HepG2 (cell line): ENCODE results near the gene PRUNE1. TPM values are rescaled to one million over a fixed set of nuclear protein-coding genes. Genes with fewer than 3 reads are reported as not detected.

ENCODE experiments used
- ASH2L ChIP-seq: fragments of 300-600, 200-600 bp; sonication (generic); IDR thresholded peaks from 2 replicates; pipeline ENCODE4 v1.7.0; 2017; ENCODE audit warnings: low read depth, mild to moderate bottlenecking, moderate library complexity, mixed read lengths, low read length; ENCODE audit not compliant: insufficient read length
- IRF2 ChIP-seq: IDR thresholded peaks from 2 replicates; pipeline ENCODE4 v1.6.1; 2018; ENCODE audit warnings: missing genetic modification reagents, missing compliant biosample characterization
- ISX ChIP-seq: sonication (generic); formaldehyde crosslinking; conservative IDR thresholded peaks from 2 replicates; pipeline ENCODE4 v1.5.0; 2020; ENCODE audit warnings: missing genetic modification reagents
- KMT2A ChIP-seq: sonication (generic); formaldehyde crosslinking; IDR thresholded peaks from 2 replicates; pipeline ENCODE4 v1.4.0; 2020; ENCODE audit warnings: missing genetic modification reagents
- MXI1 ChIP-seq: IDR thresholded peaks from 3 replicates; pipeline ENCODE4 v1.6.1; 2012; ENCODE audit warnings: low read depth, low read length, inconsistent platforms, borderline replicate concordance
- RAD21 ChIP-seq: fragments of 450-650 bp; formaldehyde crosslinking; IDR thresholded peaks from 2 replicates; pipeline ENCODE4 v1.5.0; 2020; ENCODE audit warnings: mild to moderate bottlenecking
- REPIN1 ChIP-seq: sonication (generic); formaldehyde crosslinking; IDR thresholded peaks from 2 replicates; pipeline ENCODE4 v1.8.0; 2022; ENCODE audit warnings: missing genetic modification reagents, low read depth, mild to moderate bottlenecking, borderline replicate concordance
- SAP130 ChIP-seq: IDR thresholded peaks from 2 replicates; pipeline ENCODE4 v1.6.1; 2016; ENCODE audit warnings: low read depth
- SNRNP70 ChIP-seq: fragments of 200-400 bp; formaldehyde crosslinking; IDR thresholded peaks from 2 replicates; pipeline ENCODE4 v1.6.1; 2017; ENCODE audit warnings: mild to moderate bottlenecking, low read depth, low read length, moderate library complexity
- TBX2 ChIP-seq: sonication (generic); formaldehyde crosslinking; IDR thresholded peaks from 2 replicates; pipeline ENCODE4 v1.5.0; 2020; ENCODE audit warnings: missing genetic modification reagents, mild to moderate bottlenecking, borderline replicate concordance
- TBX3 ChIP-seq: fragments of 450-650 bp; IDR thresholded peaks from 2 replicates; pipeline ENCODE4 v1.6.1; 2017; ENCODE audit warnings: antibody characterized with exemption, mild to moderate bottlenecking, inconsistent platforms, borderline replicate concordance
- TGIF2 ChIP-seq: IDR thresholded peaks from 2 replicates; pipeline ENCODE4 v1.6.1; 2016; ENCODE audit warnings: control low read depth, missing compliant biosample characterization
- ZBTB38 ChIP-seq: sonication (generic); formaldehyde crosslinking; IDR thresholded peaks from 2 replicates; pipeline ENCODE4 v1.5.1; 2020; ENCODE audit warnings: mild to moderate bottlenecking, missing genetic modification reagents
- ZNF253 ChIP-seq: sonication (generic); formaldehyde crosslinking; IDR thresholded peaks from 2 replicates; pipeline ENCODE4 v1.8.0; 2022; ENCODE audit warnings: mild to moderate bottlenecking, missing genetic modification reagents, borderline replicate concordance
- ZNF333 ChIP-seq: sonication (generic); formaldehyde crosslinking; IDR thresholded peaks from 2 replicates; pipeline ENCODE4 v1.4.0; 2020; ENCODE audit warnings: mild to moderate bottlenecking, missing genetic modification reagents, borderline replicate concordance
- polyA plus RNA-seq, 8 experiments: library from polyadenylated mRNA; depleted of rRNA in 3 of 8; stranded (reverse) in 7 of 8; unstranded in 1 of 8; fragments of >200 nt; fragmentation: Illumina TruSeq in 4 of 8; extraction: Trizol in 4 of 8; gene quantifications; 2 replicates each; pipeline versions ENCODE4 v1.2.1 to v1.2.3, GENCODE V29; 2011 to 2016; ENCODE audit warnings: low read depth in 4 of 8, missing spikeins in 1 of 8, mixed read lengths in 1 of 8; ENCODE audit not compliant: insufficient read depth in 1 of 8
- total RNA-seq, 5 experiments: library from RNA; depleted of rRNA; stranded (reverse); fragments of >200 nt; fragmentation: Illumina TruSeq; extraction: Trizol; gene quantifications; 2 replicates each; pipeline ENCODE4 v1.2.3, GENCODE V29; 2016; ENCODE audit warnings: low read depth in 1 of 5
- TF ChIP-seq, protein P1 (sequence below): sonication (generic); formaldehyde crosslinking; IDR thresholded peaks from 2 replicates; pipeline ENCODE4 v1.4.0; 2020; ENCODE audit warnings: mild to moderate bottlenecking, missing genetic modification reagents
- TF ChIP-seq, protein P2 (sequence below): sonication (generic); formaldehyde crosslinking; IDR thresholded peaks from 2 replicates; pipeline ENCODE4 v1.4.0; 2020; ENCODE audit warnings: missing genetic modification reagents
- TF ChIP-seq, protein P3 (sequence below): sonication (generic); formaldehyde crosslinking; IDR thresholded peaks from 2 replicates; pipeline ENCODE4 v1.5.0; 2020; ENCODE audit warnings: mild to moderate bottlenecking, missing genetic modification reagents, moderate library complexity
- TF ChIP-seq, protein P4 (sequence below): fragments of 450-650 bp; IDR thresholded peaks from 2 replicates; pipeline ENCODE4 v1.6.1; 2017; ENCODE audit warnings: mild to moderate bottlenecking

Gene PRUNE1
- total and polyA plus RNA-seq, 2 of the 13 experiments (the other 11 are each of a cell fraction or from before 2014, with no cell fraction given), result 19.0 to 31.9 TPM

DNA sequence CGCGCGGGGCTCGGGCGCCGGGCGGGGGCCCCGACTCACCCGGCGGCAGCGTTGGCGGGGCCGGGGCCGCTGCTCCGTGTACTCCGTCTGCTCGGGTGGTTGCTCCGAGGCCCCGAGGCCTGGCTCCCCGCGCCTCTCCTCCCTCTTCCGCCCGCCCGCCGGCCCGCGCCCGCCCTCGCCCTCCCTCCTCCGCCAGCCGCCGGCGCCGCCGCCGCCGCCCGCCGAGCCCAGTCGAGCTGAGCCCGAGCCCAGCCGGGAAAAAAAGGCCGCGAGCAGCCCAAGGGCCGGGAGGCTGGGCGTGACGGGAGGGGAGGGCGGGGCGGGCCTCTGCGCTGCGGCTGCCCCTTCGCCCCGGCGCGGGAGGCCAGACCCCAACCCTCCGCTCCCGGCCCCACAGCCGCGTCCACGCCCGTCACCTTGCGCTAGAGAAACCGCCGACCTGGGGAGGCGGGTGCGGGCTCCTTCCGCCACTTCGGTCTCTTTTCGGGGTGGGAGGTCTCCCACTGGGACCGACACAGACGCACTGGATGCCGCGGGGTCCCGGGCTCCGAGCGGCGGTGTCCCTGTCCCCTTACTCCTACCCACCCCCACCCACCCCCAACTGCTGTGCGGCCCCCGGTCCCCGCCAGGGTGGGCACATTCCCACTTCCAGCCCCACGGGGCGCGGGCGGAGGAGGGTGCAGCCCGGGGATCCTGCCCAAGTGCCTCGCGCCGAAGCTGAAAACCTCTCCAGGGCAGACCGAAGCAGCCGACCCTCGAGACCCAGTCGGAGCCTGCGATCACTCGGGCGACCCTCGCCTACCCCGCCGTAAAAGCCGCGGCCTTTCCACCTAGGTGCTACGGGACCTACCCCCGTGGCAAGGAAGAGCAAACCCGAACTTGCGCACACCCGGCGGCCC lies 33.4 kb upstream of the PRUNE1 start, which contains the start of gene CERS2 (continued):
- TF ChIP-seq, protein P1, sequence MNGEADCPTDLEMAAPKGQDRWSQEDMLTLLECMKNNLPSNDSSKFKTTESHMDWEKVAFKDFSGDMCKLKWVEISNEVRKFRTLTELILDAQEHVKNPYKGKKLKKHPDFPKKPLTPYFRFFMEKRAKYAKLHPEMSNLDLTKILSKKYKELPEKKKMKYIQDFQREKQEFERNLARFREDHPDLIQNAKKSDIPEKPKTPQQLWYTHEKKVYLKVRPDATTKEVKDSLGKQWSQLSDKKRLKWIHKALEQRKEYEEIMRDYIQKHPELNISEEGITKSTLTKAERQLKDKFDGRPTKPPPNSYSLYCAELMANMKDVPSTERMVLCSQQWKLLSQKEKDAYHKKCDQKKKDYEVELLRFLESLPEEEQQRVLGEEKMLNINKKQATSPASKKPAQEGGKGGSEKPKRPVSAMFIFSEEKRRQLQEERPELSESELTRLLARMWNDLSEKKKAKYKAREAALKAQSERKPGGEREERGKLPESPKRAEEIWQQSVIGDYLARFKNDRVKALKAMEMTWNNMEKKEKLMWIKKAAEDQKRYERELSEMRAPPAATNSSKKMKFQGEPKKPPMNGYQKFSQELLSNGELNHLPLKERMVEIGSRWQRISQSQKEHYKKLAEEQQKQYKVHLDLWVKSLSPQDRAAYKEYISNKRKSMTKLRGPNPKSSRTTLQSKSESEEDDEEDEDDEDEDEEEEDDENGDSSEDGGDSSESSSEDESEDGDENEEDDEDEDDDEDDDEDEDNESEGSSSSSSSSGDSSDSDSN, result peak; percentile 80; the same call in 1 of the 2 replicates
- TF ChIP-seq, protein P2, sequence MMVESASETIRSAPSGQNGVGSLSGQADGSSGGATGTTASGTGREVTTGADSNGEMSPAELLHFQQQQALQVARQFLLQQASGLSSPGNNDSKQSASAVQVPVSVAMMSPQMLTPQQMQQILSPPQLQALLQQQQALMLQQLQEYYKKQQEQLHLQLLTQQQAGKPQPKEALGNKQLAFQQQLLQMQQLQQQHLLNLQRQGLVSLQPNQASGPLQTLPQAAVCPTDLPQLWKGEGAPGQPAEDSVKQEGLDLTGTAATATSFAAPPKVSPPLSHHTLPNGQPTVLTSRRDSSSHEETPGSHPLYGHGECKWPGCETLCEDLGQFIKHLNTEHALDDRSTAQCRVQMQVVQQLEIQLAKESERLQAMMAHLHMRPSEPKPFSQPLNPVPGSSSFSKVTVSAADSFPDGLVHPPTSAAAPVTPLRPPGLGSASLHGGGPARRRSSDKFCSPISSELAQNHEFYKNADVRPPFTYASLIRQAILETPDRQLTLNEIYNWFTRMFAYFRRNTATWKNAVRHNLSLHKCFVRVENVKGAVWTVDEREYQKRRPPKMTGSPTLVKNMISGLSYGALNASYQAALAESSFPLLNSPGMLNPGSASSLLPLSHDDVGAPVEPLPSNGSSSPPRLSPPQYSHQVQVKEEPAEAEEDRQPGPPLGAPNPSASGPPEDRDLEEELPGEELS, result no peak
- TF ChIP-seq IRF2 (CRISPR knock-in tag) (no peak), TBX3 (no peak), ISX (CRISPR knock-in tag) (no peak), ZBTB38 (CRISPR knock-in tag) (peak; percentile 67), KMT2A (CRISPR knock-in tag) (peak; percentile 49; the same call in 1 of the 2 replicates), ZNF333 (no peak), RAD21 (CRISPR knock-in tag) (peak; percentile 13; the same call in 1 of the 2 replicates), REPIN1 (0 out of 2 replicates have a peak, but pooled peaks have one; percentile 41), ZNF253 (CRISPR knock-in tag) (no peak), SNRNP70 (no peak), SAP130 (peak; percentile 71), MXI1 (peak; percentile 48; the same call in 1 of the 3 replicates), TBX2 (no peak), ASH2L (no peak), TGIF2 (CRISPR knock-in tag) (no peak)
- TF ChIP-seq, protein P3, sequence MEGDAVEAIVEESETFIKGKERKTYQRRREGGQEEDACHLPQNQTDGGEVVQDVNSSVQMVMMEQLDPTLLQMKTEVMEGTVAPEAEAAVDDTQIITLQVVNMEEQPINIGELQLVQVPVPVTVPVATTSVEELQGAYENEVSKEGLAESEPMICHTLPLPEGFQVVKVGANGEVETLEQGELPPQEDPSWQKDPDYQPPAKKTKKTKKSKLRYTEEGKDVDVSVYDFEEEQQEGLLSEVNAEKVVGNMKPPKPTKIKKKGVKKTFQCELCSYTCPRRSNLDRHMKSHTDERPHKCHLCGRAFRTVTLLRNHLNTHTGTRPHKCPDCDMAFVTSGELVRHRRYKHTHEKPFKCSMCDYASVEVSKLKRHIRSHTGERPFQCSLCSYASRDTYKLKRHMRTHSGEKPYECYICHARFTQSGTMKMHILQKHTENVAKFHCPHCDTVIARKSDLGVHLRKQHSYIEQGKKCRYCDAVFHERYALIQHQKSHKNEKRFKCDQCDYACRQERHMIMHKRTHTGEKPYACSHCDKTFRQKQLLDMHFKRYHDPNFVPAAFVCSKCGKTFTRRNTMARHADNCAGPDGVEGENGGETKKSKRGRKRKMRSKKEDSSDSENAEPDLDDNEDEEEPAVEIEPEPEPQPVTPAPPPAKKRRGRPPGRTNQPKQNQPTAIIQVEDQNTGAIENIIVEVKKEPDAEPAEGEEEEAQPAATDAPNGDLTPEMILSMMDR (CRISPR knock-in tag), result no peak; the same call in 1 of the 2 replicates
- TF ChIP-seq, protein P4, sequence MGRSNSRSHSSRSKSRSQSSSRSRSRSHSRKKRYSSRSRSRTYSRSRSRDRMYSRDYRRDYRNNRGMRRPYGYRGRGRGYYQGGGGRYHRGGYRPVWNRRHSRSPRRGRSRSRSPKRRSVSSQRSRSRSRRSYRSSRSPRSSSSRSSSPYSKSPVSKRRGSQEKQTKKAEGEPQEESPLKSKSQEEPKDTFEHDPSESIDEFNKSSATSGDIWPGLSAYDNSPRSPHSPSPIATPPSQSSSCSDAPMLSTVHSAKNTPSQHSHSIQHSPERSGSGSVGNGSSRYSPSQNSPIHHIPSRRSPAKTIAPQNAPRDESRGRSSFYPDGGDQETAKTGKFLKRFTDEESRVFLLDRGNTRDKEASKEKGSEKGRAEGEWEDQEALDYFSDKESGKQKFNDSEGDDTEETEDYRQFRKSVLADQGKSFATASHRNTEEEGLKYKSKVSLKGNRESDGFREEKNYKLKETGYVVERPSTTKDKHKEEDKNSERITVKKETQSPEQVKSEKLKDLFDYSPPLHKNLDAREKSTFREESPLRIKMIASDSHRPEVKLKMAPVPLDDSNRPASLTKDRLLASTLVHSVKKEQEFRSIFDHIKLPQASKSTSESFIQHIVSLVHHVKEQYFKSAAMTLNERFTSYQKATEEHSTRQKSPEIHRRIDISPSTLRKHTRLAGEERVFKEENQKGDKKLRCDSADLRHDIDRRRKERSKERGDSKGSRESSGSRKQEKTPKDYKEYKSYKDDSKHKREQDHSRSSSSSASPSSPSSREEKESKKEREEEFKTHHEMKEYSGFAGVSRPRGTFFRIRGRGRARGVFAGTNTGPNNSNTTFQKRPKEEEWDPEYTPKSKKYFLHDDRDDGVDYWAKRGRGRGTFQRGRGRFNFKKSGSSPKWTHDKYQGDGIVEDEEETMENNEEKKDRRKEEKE, result no peak
